GM12875 (cell line): ENCODE measurements around the gene SURF4.

Experiments used
- H3K4me3 ChIP-seq: one replicate; pipeline ENCODE4 v1.5.1; 2011; ENCODE audit warnings: low read depth, low read length, control low read depth
- CTCF ChIP-seq: IDR thresholded peaks from 2 replicates; pipeline ENCODE4 v1.5.1; 2011; ENCODE audit warnings: low read depth, mild to moderate bottlenecking, control low read depth, inconsistent platforms, low read length, moderate library complexity, borderline replicate concordance; ENCODE audit not compliant: insufficient read depth

The SURF4 gene

GRCh38 chr9:133419005-133419404 is 43.1 kb upstream of the SURF4 start:
- TF ChIP-seq CTCF: no peak

GRCh38 chr9:133417541-133418461 is 41.9 kb upstream of the SURF4 start, which contains the start of gene REXO4:
Gene REXO4, minus strand, starts transcription at chr9:133418010. Its CDS starts 166 bp downstream, at chr9:133417844.
- no peak for TF ChIP-seq CTCF
- peak within 1 kb of the TSS; percentile 74 for H3K4me3 ChIP-seq

More at GRCh38 chr9:133419005-133419404, 43.1 kb upstream of the SURF4 start:
- no peak overlapping the region for H3K4me3 ChIP-seq

GRCh38 chr9:133415170-133415569 is 39.3 kb upstream of the SURF4 start:
- TF ChIP-seq CTCF: no peak

GRCh38 chr9:133408042-133408441 is 32.2 kb upstream of the SURF4 start:
- no peak for TF ChIP-seq CTCF
- no peak overlapping the region for H3K4me3 ChIP-seq

More at GRCh38 chr9:133415170-133415569, 39.3 kb upstream of the SURF4 start:
- H3K4me3 ChIP-seq: no peak overlapping the region

- TF ChIP-seq CTCF: peak; percentile 97
- no peak overlapping the region for H3K4me3 ChIP-seq
Observed at GRCh38 chr9:133406480-133407307, 30.8 kb upstream of the SURF4 start.

GRCh38 chr9:133405508-133406438 is 29.9 kb upstream of the SURF4 start:
- TF ChIP-seq CTCF: no peak
- H3K4me3 ChIP-seq: no peak overlapping the region
